Hematopoietic multipotent progenitor cell treated with erythropoietin and hydrocortisone succinate and interleukin-3 and kit ligand, for 8 days (in vitro differentiated cells): Measurements from ENCODE around the gene TIMM10.

Source experiments
- DNase-seq: peaks from one replicate; pipeline ENCODE4 v3.0.0-alpha.2; 2015

TIMM10 gene, protein sequence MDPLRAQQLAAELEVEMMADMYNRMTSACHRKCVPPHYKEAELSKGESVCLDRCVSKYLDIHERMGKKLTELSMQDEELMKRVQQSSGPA

DNA sequence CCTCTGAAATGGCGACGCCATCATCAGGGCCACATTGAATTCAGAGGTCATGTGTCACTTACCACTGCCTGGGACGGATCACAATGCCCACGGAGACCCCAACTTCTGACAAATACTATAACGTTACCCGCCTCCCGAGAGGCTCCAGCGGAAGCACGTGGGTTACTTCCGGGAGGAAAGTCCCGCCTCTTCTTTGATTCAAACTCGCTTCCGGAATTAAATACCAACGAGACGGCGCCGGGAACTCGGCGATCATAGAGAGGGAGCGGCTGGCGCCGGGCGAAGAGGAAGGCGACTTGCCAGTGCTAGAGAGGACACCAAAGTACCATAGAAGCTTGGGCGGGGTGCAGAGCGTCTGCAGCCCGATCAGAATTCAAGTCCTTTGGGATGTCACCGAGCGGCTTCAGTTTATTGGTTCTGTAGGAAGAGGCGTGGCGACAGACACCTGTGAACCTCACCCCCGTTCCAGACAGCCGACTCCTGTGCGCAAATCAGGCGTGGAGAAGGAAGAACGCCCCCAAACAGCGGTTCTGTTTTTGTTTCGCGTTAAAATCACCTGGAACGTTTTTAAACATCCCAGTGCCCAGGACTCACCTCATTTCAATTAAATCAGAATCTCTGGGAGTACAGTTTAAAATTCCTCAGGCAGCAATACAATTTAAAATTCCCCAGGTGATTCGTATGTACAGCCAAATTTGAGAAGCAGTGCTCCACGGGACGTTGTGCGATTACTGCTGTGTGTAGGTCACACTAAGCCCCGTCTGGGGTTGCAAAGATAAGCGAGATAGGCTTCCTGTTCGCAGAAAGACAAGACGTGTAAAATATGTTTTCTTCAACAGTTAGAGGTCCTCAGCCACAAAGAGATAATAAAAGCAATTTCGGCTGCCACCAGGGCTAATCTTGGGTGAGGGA is at the start of gene TIMM10:
TIMM10 (minus strand) TSS at position 159 of the 912 bp plus-strand sequence. CDS start 565 bp downstream, outside the sequence.
- DNase-seq = peak; percentile 99

DNA sequence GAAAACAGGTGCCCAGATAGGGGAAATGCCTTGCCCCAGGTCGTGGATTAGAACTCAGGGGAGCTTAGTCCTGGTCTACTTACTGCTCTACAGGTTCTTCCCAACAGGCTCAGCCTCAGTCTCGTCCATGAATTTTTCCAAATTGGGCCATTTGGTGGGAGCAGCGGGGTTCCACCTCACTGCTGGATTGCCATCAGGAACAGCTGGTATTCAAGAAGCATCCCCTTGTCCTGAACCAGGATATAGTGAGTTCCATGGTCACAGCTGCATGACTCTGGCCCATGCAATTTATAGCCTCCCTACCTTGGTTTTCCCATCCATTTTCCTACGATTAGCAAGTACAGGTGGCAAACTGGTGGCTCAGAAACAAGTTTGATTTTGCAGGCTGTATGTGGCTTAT is 43.5 kb upstream of the TIMM10 start:
- no peak for DNase-seq

DNA sequence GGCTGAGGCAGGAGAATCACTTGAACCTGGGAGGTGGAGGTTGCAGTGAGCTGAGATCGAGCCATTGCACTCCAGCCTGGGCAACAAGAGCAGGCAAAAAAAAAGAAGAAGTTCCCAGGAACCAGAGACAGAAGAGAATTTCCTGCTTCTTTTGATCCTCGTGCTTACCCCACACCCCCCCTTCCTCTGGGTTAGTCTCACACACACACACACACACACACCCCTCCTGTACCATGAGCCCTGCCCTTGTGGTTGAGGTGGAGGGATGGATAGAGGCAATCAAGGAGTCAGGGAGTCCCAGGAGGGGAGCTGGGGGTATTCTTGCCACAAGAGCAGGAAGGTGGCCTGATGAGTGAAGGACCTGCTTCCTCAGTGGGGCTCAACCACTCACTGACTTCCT is 41.1 kb upstream of the TIMM10 start:
- no peak for DNase-seq

DNA sequence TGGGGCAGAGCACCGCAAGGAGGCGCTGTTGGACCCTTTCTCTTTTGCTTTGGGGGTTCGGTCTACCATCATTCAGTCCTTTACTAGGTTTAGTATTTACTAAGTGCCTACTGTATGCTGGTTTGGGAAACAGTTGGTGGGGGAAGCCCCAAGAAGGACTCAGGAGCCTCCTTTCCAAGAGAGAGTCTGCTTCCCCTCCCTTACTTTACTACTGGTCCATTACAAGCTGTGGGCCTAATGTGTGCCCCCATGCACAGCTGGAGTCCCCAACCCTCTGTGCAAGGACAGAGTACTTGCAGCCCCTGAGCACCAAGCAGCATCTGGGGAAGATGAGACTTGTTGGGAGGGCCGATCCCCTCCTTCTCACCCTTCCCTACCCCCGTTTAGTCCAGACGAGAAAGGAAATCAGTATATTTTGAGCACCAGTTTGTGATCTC is 37.8 kb upstream of the TIMM10 start:
- DNase-seq = peak; percentile 87

DNA sequence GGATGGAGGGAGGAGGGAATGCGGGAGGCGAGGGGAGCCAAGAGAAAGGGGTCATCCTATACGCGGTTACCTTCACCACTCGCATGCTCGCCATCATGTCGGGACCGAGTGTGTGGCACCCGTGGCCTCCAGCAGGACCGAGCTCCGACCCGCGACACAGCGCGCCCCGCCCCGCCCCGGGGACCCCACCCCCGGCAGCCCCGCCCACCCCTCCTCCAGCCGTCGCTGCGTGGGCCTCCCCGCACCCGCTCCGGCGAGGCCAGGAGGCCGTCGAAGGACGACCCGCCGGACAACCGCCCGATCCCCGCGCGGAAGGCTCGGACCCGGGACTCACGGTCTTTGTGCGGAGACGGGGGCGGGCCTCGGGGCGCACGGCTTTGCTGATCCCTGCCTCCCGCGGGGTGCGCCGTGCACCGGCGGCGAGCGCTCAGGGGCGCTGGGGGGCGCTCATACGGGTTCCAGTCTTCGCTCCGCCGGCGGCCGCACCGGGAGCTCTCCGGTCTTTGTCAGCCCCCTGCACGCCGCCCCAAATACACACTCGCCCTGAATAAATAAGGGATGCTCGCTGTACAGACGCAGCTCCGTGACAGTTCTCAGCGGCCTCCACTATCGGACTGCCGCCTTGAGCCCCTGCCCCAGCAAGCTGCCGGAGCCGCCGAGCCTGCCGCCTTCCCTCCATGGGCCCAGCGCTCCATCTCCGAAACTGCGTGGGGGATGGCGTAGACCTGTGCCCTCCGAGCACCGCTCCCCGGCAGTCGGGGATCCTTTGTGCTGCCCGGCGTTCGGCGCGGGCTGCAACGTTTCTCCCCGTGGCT is 37.2 kb upstream of the TIMM10 start, which contains the start of gene UBE2L6:
UBE2L6 (minus strand) TSS at position 158 of the 815 bp plus-strand sequence; CDS start at position 97, 61 bp downstream.
- peak; percentile 58 for DNase-seq

DNA sequence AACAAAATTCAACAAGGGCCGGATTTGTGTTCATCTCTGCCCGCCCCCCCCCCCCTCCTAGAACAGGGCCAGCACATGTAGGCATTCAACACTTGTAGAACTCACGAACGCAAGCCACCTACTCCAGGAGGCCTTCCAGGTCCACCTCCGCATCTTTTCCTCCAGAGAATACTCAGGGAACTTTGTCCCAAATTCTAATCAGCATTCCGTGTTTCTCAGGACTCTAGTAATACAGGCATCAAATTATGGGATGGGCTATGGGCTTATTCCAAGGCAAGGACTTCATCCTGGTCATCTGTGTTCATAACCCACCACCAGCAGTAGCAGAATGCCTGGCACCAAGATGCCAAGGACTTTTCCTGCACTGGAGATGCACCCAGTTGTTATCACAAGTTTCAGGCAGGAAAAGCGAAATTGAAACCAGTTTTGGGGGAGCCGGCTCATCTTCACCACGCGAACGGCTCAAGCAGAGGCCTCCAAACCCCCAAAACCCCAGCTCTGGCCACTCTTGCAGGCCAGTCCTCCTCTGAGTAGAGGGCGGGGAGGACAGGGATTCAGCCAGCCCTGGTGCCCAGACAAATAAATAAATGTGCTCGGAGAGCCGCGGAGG is 36.5 kb upstream of the TIMM10 start:
- DNase-seq = peak; percentile 48

DNA sequence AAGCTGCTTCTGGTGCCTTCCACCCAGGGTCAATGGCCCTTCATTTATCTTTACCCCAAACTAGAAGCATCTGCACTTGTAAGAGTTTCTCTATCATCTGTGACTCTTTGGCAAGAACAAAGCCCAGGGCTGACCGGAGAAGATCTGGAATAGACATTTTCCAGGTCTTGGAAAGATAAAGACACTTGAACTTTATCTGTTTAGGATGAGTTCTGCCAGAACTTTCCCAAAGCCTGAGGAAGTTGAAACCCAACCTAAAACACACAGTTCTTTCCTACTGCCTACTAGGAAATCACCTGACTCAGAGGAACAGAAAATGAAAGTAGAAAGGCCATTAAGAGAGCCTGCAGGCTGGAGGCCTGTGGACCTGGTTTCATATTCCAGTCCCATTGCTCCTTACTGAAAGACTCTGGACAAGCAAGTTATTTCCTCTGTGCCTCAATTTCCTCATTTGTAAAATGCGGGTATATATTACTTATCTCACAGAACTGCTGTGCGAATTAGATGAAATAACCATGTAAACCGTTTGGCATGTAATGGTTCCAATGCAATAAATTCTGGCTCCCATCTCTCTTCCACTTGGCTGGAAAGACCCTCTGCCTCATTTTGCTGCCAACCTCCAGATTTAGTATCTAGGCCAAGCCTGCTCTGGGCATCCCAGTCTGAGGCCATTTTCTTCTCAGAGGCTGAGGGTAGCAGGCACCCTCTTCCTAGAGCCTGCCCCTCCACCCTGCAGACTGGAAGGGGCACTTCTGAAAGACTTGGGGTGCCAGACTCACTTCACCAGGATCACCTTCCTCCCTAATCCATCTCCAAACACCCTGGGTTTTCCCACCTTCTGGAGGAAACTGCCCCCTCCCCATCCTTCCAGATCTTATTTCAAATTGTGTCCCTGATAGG is 35.7 kb upstream of the TIMM10 start:
- peak; percentile 65 for DNase-seq

DNA sequence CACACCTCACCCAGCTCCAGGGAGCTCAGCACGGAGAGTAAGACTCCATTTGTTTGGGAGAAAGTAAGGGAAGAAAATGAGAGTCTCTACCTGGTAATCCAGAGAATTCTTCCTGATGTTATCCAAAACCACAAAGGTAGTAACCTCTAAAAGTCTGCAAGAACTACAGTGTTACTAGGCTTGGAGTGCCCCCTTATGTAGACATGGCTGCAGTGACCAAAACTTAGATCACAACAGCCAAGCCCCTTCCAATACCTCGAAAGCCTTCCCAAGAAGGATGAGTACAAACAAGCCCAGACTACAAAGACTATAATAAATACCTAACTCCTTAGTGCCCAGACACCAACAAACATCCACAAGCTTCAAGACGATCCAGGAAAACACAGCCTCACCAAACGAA is 32.0 kb upstream of the TIMM10 start:
- peak; percentile 14 for DNase-seq

DNA sequence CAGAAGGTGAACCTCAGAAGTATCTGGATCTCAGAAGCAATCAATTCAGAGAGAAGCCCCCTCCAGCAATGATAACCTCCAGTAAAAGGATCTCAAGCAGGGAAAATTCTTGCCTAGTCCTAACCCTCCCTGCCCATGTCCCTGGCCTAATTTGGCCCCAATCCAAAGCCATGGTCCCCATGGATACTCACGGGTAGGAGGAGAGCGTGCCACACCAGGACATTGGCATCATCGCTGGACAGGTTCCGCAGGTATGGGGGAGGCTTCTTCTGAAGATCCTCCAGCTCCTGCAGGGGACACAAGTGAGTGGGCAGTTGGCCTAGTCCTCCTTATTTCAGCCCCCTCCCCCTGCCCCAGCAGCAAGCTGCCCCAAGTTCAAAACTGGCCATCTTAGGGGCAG is 29.6 kb upstream of the TIMM10 start:
- DNase-seq = no peak

DNA sequence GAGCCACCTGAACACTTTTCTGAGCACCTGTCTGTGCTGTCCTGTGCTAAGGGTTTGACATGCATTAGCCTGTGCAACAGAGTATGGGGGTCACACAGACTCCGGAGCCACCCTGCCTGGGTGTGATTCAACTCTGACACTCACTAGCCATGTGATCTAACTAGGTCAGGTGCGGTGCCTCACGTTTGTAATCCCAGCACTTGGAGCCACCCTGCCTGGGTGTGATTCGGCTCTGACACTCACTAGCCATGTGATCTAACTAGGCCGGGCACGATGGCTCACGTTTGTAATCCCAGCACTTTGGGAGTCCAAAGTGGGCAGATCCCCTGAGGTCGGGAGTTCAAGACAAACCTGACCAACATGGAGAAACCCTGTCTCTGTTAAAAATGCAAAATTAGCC is 25.5 kb upstream of the TIMM10 start:
- DNase-seq = no peak

DNA sequence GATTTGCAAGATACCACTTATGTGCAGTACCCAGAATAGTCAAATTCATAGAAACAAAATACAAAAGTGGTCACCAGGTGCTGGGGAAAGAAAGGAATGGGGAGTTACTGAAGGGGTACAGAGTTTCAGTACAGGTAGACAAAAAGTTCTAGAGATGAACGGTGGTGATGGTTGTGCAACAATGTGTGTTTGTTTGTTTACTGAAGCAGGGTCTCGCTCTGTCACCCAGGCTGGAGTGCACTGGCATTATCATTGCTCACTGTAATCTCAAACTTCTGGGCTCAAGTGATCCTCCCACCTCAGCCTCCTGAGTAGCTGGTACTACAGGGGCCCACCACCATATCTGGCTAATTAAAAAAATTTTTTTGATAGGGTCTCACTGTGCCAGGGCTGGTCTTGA is 24.8 kb upstream of the TIMM10 start:
- DNase-seq = no peak

DNA sequence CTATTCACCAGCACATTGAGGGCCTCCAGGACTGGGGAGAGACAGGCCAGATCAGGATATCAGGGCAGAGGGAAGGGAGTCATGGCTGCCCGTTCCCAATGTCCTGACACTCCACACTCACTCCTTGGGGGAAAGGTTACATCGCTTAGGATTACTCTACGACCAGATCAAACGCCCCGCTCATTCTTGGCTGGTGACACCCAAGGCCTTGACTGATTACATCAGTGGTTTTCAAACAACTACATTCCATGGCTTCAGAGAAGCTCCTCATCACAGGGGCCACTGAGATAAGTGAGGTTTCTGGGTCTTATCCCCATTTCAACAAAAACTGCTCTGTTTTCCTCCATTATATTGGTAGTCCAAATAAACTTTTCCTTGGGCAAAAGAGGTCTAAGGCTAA is 21.9 kb upstream of the TIMM10 start:
- DNase-seq = no peak

DNA sequence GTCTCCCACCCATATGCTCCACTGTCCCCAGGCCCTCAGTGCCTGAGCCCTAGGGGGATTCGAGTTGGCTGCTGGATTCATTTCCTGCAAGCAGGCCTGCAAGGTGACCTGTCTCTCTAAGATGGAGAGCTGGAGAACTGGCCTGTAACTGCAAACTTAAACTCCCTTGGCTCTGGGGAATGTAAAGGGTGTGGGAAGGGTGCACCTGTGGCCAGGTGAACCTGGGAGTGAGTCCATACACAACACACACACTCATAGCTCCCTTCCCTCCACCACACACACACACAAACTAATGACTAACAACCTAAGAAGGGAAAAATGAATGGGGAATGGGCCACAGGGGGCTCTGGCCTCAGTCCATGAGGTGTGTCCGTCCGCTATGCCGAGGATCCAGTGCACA is 21.4 kb upstream of the TIMM10 start:
- DNase-seq = no peak

DNA sequence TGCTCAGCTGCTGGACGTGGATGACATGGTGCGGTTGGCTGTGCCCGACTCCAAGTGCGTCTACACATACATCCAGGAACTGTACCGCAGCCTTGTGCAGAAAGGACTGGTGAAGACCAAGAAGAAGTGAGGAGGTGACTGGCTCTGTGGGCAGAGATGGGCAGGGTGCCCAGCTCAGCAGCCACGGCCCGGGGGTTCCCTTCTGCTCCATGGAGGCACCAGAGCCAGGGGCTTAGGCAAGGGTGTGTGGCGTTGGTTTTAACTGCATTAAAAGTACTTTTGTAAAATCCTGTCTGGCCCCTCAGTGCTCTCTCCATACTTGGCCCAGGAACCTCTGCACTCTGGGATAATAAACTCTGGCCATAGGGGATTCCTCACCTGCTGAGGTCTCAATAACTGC is 19.4 kb upstream of the TIMM10 start:
- DNase-seq = no peak

DNA sequence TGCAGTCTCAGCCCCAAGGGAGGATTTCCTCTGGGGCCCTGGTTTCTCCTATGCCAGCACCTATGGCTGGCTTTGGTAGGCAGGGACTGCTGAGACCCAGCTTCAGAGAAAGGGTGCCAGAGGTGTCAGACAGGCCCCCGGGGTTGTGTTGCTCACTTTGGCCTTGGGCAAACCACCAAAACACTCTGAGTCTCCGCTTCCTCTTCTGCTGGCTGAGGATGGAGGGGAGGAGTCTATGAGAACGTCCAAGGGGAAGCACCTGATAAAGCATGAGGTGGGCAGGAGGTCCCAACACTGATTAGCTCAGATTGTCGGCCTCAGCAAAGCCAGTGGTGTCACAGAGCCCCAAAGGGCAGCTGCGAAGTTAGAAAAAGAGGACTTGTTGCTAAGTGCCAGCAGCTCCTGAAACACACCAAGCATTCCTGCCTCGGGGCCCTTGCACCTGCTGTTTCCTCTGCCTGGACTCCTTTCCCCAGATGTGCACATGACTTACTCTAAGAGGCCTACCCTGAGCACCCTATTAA is 17.4 kb upstream of the TIMM10 start:
- no peak for DNase-seq

DNA sequence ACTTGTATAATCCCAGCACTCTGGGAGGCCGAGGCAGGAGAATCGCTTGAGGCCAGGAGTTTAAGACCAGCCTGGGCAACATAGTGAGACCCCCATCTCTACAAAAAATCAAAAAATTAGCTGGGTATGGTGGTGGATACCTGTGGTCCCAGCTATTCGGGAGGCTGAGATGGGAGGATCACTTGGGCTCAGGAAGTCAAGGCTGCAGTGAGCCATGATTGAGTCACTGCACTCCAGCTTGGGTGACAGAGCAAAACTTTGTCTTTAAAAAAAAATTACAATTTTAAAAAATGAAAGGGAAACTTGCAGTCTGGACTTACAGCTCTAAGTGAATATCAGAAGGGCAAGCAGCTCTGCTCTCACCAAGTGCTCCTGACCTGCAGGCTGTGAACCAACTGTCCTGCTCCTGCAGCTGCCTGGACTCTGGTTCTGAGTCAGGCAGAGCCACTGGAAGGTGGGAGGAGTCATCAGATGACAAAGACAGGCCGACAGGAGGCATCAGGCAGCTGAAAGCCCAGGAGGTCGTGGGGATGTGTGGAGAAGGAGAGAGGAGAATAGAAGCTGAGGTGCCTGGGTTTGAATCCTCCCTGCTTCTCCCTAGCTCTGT is 16.4 kb upstream of the TIMM10 start:
- peak; percentile 35 for DNase-seq

DNA sequence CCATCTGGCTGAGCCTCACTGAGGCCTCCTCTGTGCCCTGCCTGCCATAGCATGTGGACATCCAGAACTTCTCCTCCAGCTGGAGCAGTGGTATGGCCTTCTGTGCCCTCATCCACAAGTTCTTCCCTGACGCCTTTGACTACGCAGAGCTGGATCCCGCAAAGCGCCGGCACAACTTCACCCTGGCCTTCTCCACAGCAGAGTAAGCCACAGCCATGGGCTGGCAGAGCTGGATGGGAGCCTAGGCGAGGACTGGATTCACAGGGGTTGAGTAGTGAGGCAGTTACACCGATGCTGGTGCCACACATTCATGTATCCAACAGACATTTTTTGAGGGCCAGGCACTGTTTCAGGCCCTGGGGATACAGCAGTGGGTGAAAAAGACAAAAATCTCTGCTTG is 15.9 kb upstream of the TIMM10 start:
- no peak for DNase-seq

DNA sequence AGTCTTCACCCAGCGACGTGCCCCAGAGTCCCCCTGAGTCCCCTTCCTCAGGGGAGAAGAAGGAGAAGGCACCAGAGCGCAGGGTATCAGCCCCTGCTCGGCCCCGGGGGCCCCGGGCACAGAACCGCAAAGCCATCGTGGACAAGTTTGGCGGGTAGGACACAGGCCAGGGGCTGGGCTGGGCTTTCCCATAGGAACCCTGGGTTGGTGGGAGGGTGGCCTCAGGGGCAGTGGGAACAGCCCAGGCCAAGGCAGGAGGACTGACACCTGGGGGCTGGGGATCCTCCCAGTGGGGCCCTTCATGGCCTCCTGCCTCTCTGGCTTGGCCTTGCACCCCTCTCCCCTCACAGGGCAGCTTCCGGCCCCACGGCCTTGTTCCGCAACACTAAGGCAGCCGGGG is 15.3 kb upstream of the TIMM10 start:
- DNase-seq = no peak

DNA sequence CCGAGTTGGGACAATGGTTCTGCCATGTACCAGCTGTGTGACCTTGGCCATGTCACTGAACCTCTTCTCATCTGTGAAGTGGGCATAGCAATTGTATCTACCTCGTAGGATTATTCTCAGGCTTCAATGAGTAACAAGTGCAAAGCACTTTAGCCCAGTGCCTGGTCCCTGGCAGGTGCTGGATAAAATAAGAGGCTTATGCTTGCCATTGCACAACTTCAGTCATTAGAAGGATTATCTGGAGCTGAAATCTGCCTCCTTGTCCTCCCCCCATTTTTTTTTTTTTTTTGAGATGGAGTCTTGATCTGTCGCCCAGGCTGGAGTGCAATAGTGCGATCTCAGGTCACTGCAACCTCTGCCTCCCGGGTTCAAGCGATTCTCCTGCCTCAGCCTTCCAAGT is 14.0 kb upstream of the TIMM10 start:
- no peak for DNase-seq

DNA sequence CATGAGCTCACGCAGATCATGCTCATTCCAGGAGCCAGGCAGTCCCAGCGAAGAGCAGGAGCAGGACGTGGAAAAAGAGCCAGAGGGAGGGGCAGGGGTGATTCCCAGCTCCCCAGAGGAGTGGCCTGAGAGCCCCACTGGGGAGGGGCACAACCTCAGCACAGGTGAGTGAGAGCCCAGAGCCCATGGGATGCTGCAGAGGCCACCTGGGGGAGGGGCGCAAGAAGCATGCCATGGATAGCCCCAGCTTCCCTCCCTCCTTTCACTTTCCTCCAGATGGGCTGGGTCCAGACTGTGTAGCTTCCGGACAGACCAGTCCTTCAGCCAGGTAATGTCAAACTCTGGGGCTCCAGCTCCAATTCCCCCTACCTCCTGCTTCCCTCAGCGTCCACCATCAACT is 13.0 kb upstream of the TIMM10 start:
- no peak for DNase-seq

DNA sequence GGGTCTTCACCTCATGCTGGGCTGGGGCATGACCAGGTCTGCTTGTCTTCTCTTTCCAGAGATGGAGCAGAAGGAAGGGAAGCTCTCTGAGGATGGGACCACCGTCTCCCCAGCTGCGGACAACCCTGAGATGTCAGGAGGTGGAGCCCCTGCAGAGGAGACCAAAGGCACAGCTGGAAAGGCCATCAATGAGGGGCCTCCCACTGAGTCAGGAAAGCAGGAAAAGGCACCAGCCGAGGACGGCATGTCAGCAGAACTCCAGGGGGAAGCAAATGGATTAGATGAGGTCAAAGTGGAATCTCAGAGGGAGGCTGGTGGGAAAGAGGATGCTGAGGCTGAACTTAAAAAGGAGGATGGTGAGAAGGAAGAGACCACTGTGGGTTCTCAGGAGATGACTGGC is 12.0 kb upstream of the TIMM10 start:
- DNase-seq = no peak
